ENCODE data around the gene RNU2-63P. TPM values are rescaled to one million over a fixed set of nuclear protein-coding genes. Genes with fewer than 3 reads are reported as not detected.
"Not testable (repeated sequence)": the region's sequence is repeated elsewhere in the genome, so short reads cannot be mapped to it uniquely, and the experiment has no call there.

Gene RNU2-63P
- total RNA-seq, 2 donors from 2014 or later = 11.0 to 22.2 TPM

DNA sequence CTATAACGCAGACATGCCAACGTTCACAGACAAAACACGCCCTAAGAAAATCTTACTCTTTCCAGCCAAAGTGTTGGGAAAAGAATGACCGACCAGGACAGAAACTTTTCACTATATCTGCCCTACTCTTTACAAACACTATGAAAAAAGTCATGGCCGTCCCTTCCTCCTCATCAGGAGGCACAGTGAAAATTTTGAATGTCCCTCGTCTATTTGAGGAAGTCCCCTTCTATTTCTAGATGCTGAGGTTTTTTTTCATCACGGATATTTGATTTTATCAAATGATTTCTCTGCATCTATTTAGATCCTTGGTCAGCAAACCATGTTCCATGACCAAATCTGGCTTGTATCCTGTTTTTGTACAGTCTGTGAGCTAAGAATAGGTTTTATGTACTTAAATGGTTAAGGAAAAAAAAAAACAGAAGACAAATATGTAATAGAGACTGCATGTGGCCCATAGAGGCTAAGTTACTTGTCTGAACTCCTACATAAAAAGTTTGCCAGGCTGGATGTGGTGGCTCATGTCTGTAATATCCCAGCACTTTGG is 22.0 kb downstream of the RNU2-63P start:
- not testable (repeated sequence) for DNase-seq; H3K9me3 Mint-ChIP-seq; H3K4me3 Mint-ChIP-seq; H3K4me1 Mint-ChIP-seq (ENCODE audit: low read depth); H3K36me3 Mint-ChIP-seq (ENCODE audit: insufficient read depth in 2 of 2); ATAC-seq (replicated peaks in 1 of 2); H3K27me3 Mint-ChIP-seq (ENCODE audit: low read depth); H3K27ac Mint-ChIP-seq

DNA sequence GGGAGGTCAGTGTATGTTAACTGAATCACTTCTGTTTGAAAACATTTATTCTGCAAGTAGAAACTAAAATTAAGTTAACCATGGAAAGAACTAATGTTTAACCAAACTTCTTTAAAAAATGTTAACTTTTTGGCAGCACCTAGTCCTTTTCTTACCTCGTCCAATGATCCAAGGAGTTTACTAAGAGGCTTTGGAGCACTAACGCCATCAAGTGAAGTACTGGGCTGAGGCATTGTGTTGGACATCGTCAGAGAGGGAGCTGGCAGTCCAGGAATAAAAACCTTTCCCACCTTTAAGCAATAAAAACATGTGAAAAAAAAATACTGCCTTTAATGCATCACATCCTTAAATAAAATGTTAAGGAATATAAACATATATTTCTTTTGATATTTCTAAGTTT is 23.8 kb downstream of the RNU2-63P start:
- not testable (repeated sequence) for H3K4me1 Mint-ChIP-seq (ENCODE audit: low read depth); ATAC-seq (replicated peaks in 1 of 2); H3K27ac Mint-ChIP-seq; H3K4me3 Mint-ChIP-seq; H3K36me3 Mint-ChIP-seq (ENCODE audit: insufficient read depth in 2 of 2); H3K27me3 Mint-ChIP-seq (ENCODE audit: low read depth); DNase-seq; H3K9me3 Mint-ChIP-seq

DNA sequence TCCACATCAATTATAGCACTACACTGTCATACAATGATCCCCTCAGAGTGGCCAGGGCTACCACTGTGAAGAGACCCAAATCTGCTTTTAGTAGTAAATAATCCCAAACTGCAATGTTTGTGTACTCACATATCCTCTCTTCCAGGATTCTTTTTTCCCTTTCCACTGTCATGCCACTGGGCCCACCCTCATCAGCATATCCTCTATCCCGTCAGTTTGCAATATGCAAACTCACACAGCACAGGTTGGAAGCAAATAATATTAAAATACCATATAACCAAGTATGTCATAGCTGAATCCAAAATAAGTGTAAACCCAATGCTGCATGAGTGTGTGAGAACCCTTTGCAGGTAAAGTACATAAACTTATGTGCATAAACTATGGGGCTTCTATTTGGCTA is 28.9 kb downstream of the RNU2-63P start:
- ATAC-seq (replicated peaks in 1 of 2); H3K9me3 Mint-ChIP-seq: not testable (repeated sequence)

DNA sequence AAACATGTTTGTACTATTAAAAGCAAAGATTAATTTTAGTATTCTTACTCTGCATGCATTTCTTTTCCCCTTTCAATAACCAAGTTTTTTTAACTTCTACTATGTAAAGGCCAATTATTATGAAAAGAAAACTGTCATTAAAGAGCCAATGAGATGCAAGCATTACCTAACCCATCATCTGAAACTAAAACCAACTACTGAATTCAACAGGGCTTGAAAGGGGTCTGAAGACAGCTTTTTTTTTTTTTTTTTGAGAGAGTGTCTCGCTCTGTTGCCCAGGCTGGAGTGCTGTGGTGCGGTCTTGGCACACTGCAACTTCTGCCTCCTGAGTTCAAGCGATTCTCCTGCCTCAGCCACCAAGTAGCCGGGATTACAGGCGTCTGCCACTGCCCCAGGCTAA is 30.4 kb downstream of the RNU2-63P start:
- H3K27me3 Mint-ChIP-seq (ENCODE audit: low read depth); H3K27ac Mint-ChIP-seq; H3K36me3 Mint-ChIP-seq (ENCODE audit: insufficient read depth in 2 of 2); H3K4me3 Mint-ChIP-seq; H3K9me3 Mint-ChIP-seq; H3K4me1 Mint-ChIP-seq (ENCODE audit: low read depth); ATAC-seq (replicated peaks in 1 of 2); DNase-seq: not testable (repeated sequence)

More for the DNA sequence above, 28.9 kb downstream of the RNU2-63P start:
- not testable (repeated sequence) for H3K4me3 Mint-ChIP-seq; H3K36me3 Mint-ChIP-seq (ENCODE audit: insufficient read depth in 2 of 2); H3K4me1 Mint-ChIP-seq (ENCODE audit: low read depth); H3K27me3 Mint-ChIP-seq (ENCODE audit: low read depth); H3K27ac Mint-ChIP-seq; DNase-seq

DNA sequence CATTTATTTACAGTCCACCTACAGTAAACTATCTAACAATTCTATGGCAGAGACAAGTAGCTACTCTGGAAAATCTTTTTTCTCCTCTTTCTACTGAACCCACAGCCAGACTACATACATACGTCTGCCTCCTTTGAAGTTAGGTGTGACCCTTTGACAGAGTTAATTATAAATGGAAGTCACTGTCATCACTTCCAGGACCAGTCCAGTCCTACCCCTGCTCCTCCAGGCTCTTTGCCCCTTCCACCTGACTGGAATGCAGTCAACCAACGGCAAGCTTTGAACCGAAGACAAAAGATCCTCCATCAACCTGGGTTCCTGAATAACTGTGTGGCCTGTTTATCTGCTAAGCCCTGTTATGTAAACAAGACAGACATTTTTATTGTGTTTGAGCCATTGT is 35.2 kb downstream of the RNU2-63P start:
- H3K27ac Mint-ChIP-seq; H3K9me3 Mint-ChIP-seq; H3K4me3 Mint-ChIP-seq; H3K36me3 Mint-ChIP-seq (ENCODE audit: insufficient read depth in 2 of 2); H3K27me3 Mint-ChIP-seq (ENCODE audit: low read depth); H3K4me1 Mint-ChIP-seq (ENCODE audit: low read depth); DNase-seq; ATAC-seq (replicated peaks in 1 of 2): not testable (repeated sequence)

DNA sequence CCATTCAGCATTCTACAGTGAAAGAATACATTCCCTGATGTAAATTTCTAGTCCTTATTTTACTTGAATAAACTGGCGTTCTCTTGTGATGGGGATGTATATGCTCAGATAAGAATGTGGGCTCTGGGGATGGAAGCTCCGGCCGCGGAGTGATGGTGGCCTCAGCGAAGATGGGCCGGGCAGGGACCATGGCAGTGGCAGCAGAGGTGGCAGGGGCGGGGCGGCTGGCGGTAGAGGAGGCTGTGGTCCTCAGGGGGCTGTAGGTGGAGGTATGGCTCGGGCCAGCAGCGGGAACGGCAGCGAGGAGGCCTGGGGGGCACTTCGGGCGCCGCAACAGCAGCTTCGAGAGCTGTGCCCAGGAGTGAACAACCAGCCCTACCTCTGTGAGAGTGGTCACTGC is 44.0 kb downstream of the RNU2-63P start:
- peak; percentile 55 to 57 for ATAC-seq (replicated peaks in 1 of 2)

More for the DNA sequence above, 44.0 kb downstream of the RNU2-63P start:
- H3K27me3 Mint-ChIP-seq (ENCODE audit: low read depth); H3K4me1 Mint-ChIP-seq (ENCODE audit: low read depth); DNase-seq; H3K36me3 Mint-ChIP-seq (ENCODE audit: insufficient read depth in 2 of 2); H3K9me3 Mint-ChIP-seq; H3K4me3 Mint-ChIP-seq; H3K27ac Mint-ChIP-seq: not testable (repeated sequence)

Other genes starting within 250 kb of the RNU2-63P start
- 1 to 10 TPM; 1.6 to 3.5 TPM for gene RGPD2, start 190.8 kb downstream of the RNU2-63P start, total RNA-seq
- 10 to 100 TPM; 12.8 to 13.2 TPM for gene KRCC1, start 39.2 kb upstream of the RNU2-63P start, total RNA-seq
- gene SMYD1, start 51.3 kb upstream of the RNU2-63P start, total RNA-seq = not detected
- gene FABP1, start 111.5 kb upstream of the RNU2-63P start, total RNA-seq = not detected
- gene THNSL2, start 153.8 kb upstream of the RNU2-63P start, total RNA-seq = 1 to 10 TPM; 2.6 to 3.6 TPM

Measured in activated T-cell treated with anti-CD3 and anti-CD28 coated beads, Interleukin-2, amount 50 U/mL, for 72 hours (primary cell).